Peyer's patch (tissue), 4 donors: ENCODE data around the gene TAPBPL.

ENCODE experiments used
- CTCF ChIP-seq, 6 experiments: fragments of 450-650 bp in 4 of 6; fragments of 200-600 bp in 2 of 6; sonication (generic) in 1 of 6; IDR thresholded peaks; one replicate each; pipeline ENCODE4 v1.5.1; 2017 to 2019; ENCODE audit warnings: antibody characterized with exemption in 6 of 6, mild to moderate bottlenecking in 3 of 6, moderate library complexity in 1 of 6
- POLR2A ChIP-seq, 2 donors: fragments of 450-650 bp; IDR thresholded peaks; one replicate each; pipeline ENCODE4 v1.5.1; 2017; ENCODE audit warnings: antibody characterized with exemption in 2 of 2, mild to moderate bottlenecking in 2 of 2, moderate library complexity in 2 of 2

GRCh38 chr12:6478416-6478815 is 26.6 kb downstream of the TAPBPL start:
- TF ChIP-seq CTCF (IDR thresholded peaks at IDR 0.05) (no peak), POLR2A (IDR thresholded peaks at IDR 0.05) (no peak)
